SKM-1 treated with dmso at 0.1 percent for 144 hours (cell line): ENCODE results near the gene TRPV2.

Experiments used
- DNase-seq: peaks from one replicate; lab custom pipeline; 2025; ENCODE audit not compliant: unreplicated experiment; lab: John Stamatoyannopoulos, UW

The TRPV2 gene

GRCh38 chr17:16453493-16453851 lies 38.1 kb downstream of the TRPV2 start:
- DNase-seq: no peak

DNA sequence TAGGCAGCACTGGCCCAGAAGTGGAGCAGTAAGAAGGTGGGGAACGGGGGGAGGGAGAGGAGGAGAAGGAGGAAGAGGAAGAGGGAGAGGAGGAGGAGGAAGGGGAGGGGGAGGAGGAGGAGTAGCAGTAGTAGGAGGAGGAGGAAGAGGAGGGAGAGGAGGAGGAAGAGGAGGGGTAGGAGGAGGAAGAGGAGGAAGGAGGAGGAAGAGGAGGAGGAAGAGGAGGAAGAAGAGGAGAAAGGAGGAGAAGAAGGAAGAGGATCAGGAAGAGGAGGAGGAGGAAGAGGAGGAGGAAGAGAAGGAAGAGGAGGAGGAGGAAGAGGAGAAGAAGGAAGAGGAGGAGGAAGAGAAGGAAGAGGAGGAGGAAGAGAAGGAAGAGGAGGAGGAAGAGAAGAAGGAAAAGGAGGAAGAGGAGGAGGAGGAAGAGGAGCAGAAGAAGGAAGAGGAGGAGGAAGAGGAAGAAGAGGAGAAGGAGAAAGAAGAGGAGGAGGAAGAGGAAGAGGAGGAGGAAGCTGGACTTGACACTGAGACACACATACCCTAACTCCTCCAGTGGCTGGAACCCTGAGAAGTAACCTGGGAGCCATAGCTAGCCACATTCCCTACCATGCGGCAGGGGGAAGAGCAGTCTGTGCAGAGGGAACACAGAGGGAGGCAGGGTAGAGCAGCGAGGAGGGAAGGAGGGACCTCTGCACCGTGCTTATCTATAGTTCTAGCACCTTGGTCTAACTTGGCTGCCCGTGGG lies 40.8 kb downstream of the TRPV2 start:
- DNase-seq: no peak

GRCh38 chr17:16456742-16457316 lies 41.5 kb downstream of the TRPV2 start:
- DNase-seq: no peak

GRCh38 chr17:16459271-16459670 lies 43.9 kb downstream of the TRPV2 start:
- no peak for DNase-seq

DNA sequence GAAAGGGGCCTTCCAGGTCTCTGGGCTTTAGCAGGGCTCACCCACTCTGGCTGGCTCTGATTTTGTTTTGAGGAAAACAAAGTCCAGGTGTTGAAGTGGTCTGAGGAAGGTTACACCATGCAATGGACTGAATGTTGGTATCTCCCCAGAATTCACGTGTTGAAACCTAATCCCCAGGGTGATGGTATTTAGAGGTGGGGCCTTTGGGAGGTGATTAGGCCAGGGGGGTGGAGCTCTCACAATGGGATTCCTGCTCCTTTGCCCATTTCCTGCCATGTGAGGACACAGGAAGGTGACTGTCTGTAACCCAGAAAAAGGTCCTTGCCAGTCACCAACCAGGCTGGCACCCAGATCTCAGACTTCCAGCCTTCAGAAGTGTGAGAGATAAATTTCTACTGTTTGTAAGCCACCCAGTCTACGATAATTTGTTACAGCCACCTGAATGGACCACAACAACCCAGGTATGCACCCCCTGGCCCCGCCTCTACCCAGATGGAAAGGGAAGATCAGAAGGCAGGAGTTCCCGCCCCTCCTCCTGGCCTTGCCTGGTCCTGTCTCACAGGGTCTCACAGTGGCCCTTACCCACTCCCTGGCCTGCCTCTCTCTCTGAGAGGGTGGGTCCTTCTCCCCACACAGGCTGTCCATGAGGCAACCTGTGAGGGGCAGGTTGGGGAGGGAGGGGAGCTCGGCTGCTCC lies 44.6 kb downstream of the TRPV2 start:
- no peak for DNase-seq

- no peak for DNase-seq
Observed at GRCh38 chr17:16460796-16461605, 45.6 kb downstream of the TRPV2 start.

DNA sequence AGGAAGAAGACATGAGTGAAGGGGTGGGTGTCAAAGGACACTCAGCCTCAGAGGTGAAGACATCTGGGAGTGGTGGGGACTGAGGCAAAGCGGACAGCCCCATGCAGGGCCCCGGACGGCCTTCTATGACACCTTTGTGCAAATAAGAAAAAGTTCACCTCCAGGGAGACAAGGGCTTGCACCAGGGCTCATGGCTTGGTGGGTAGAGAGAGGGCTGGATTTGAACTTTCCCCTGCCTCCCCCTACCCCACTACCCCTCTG lies 46.2 kb downstream of the TRPV2 start:
- no peak for DNase-seq

DNA sequence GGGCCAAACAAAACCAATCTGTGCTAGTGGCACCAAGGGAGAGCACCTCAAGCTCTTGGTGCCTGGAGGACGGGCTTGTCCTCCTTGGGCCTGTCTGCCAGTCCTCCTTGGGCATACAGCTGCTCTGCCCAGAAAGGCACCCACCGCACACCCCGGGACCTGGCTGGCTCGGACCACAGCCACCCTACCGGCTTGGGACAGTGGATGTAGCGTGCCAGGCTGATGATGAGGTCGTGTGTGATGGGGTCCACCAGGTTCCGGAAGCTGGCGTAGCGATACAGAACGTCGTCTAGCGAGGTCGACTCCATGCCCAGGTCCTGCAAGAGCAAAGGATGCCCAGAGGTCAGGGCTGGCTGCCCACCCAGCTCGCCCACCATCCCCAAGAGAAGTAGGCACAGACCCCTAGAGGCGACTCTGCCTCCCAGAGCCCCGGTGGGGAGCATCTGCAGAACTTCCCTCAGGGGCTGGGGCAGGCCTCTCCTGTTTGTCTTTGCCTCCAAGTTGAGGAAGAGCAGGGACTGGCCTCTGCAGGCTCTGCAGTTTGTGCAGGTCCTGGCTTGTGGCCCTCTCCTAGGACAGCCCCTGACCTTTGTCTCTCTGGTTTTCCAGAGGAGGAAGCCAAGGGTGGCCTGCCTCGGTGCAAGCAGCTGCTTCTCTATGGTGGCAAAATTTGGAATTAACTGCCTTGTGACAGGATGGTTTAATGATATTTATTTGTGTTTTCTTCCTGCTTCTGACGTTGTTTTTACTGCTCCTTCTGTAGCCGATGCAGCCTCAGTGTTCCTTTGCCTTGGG lies 46.9 kb downstream of the TRPV2 start:
- no peak for DNase-seq

DNA sequence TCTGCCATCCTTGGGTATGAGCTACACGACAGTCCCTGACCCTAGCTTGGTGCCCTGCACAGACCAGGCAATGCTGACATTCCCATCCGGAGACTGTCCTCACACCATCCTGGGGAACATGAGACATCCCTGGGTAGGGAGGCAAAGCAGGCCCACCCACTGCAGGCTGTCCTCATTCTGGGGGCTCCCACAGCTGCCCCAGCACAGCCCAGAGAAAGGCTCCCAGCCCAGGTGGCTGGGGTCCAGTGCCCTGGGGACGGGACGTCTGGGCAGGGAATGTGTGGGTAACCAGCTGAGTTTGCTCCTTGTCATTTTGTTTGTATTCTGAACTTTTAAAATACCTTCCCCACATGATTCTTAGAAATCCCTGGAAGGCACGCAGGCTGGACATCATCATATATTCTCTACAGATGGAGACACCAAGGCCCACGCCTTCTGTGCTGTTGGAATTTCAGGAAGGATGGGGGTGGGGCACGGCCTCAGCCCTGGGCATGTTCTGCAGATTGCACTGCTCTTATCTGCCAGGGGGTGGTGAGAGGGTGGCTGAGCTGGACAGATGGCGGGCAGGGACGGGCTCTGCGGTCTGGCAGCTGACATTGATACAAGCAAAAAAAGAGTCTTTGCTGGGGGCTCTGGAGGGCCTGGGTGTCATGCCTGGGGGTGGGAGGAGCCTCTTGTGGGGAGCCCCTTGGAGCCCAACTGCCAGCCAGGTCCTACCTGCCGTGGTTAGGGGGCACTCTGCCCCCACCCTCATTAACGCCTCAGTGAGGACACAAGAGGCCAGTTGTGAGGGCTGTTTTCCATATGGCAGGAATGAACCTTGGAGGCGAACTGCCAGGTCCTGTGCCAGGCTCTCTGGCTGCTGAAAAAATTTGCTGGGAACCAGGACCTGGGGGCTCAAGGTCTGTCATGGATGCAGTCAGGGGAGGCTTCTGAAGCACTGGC lies 48.3 kb downstream of the TRPV2 start:
- DNase-seq: no peak

GRCh38 chr17:16464303-16465051 lies 49.1 kb downstream of the TRPV2 start:
- DNase-seq: no peak

DNA sequence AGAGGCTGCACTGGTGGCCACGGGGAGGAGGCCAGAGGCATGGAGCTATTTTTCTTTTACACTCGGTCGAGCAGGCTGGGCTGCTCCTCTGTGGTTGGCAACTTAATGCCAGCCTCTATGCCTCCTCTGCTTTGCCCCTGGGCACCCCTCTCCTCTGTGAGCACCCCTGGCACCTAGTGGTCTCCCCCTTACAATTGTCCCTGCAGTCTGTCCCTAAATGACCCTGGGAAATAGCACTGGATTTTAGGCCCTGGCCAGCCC lies 49.6 kb downstream of the TRPV2 start:
- no peak for DNase-seq

GRCh38 chr17:16465861-16466338 lies 50.5 kb downstream of the TRPV2 start:
- no peak for DNase-seq

- DNase-seq: no peak
Observed at GRCh38 chr17:16466407-16466806, 51.0 kb downstream of the TRPV2 start.

DNA sequence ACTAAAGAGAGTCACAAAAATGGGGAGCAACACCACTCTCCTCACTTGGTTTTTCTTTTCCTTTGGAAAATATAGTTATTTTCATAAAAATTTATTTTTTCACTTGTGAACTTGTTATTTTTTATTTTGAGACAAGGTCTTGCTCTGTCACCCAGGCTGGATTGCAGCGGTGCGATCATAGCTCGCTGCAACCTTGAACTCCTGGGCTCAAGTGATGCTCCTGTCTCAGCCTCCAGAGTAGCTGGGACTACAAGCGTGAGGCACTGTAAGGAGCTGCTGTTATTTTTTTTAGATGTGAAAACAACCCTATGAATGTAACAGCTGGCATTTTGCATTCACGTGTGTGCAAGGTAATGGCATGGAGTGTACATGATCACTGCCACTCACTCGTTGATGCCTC lies 51.7 kb downstream of the TRPV2 start:
- no peak for DNase-seq

GRCh38 chr17:16467886-16468285 lies 52.5 kb downstream of the TRPV2 start:
- DNase-seq: no peak

DNA sequence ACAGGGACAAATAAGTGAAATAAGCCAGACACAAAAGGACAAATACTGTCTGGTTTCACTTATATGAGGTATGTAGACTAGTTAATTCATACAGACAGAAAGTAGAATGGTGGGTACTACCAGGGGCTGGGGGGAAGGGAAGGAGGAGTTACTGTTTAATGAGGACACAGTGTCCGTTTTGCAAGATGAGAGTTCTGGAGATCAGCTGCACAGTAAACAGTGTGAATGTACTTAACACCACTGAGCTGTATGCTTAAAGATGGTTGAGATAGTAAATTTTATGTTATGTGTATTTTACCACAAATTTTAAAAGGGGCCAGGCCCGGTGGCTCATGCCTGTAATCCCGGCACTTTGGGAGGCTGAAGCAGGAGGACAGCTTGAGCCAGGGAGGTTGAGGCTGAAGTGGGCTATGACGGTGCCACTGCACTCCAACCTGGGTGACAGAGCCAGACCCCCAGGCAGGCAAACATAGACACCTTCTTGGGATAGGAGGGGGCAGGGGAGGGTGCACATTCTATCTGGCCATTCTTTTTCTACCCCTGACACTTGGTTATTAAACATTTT lies 53.1 kb downstream of the TRPV2 start:
- no peak for DNase-seq

DNA sequence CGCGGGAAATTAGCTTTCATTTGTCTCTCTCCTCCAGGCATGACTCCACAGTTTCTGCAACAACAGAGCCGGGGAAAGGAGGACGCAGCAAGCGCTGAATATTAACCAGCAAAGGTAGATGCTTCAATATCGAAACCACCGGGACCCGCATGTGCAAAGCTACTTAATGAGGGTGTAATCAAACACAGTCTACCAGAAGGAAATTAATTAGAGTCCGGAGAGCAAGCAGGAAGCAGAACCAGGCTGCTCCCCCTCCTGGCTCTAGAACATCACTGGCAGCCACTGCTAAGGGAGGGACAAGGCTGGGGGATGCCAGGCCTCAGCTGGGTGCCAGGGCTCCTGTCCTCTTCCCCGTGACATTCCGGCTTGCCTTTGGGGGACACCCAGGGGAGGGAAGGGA lies 54.9 kb downstream of the TRPV2 start:
- no peak for DNase-seq

DNA sequence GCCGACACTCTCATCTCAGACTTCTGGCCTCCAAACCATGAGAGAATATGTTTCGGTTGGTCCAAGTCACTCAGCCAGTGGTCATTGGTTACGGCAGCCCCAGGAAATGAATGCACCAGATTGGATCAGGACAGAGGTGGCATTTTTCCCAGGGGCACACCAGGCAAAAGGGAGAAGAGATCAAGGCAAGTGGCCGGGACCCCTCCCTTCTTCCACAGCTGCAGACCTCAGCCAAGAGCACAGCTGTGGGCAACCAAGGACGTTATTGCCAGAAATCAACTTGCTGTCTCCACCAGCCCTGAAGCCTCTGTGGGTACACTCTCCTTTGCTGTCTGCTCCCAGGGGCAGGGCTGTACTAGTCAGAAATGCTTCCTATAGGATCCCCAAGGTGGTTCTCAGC lies 55.9 kb downstream of the TRPV2 start:
- no peak for DNase-seq

DNA sequence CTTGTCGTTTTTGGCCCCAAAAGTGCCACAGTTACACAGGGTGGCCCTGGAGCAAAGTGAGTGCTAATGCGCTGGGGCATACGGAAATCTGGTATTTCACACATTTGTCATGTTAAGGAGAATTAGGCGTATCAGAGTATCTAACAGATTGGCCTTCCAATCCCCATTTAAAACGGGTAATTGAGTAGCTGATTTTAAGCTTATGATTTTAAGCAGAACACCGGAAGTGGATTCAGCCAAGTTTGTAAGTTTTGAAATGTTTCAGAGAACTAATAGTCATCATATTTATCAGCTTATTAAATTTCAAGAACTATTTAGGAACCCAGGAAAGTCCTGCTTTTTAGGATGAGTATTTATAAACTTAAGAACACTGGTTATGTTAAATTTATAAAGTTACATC lies 57.2 kb downstream of the TRPV2 start:
- DNase-seq: no peak
